HK-2 (cell line): ENCODE measurements around the gene C3orf20.
"Not testable (repeated sequence)": the region's sequence is repeated elsewhere in the genome, so short reads cannot be mapped to it uniquely, and the experiment has no call there.

Experiments used
- DNase-seq: peaks from one replicate; pipeline ENCODE4 v3.0.0-alpha.2; 2018; ENCODE audit not compliant: unreplicated experiment

C3orf20 gene

GRCh38 chr3:14797731-14798130, 122.8 kb downstream of the C3orf20 start:
- DNase-seq, result no peak

- no peak for DNase-seq
Observed at GRCh38 chr3:14798231-14798630, 123.3 kb downstream of the C3orf20 start.

GRCh38 chr3:14799146-14799545, 124.2 kb downstream of the C3orf20 start:
- DNase-seq, result no peak

GRCh38 chr3:14801031-14801430, 126.1 kb downstream of the C3orf20 start:
- DNase-seq, result no peak

- DNase-seq, result no peak
Observed at GRCh38 chr3:14801668-14802380, 126.9 kb downstream of the C3orf20 start.

- no peak for DNase-seq
Observed at GRCh38 chr3:14802381-14802731, 127.4 kb downstream of the C3orf20 start.

GRCh38 chr3:14803101-14803980, 128.4 kb downstream of the C3orf20 start:
- peak; percentile 26 for DNase-seq

GRCh38 chr3:14803981-14804834, 129.3 kb downstream of the C3orf20 start:
- DNase-seq, result no peak

GRCh38 chr3:14804835-14805780, 130.2 kb downstream of the C3orf20 start:
- DNase-seq, result peak; percentile 20

GRCh38 chr3:14805961-14806537, 131.1 kb downstream of the C3orf20 start:
- DNase-seq, result no peak

- DNase-seq, result no peak
Observed at GRCh38 chr3:14806641-14807263, 131.8 kb downstream of the C3orf20 start.

GRCh38 chr3:14808025-14808424, 133.1 kb downstream of the C3orf20 start:
- no peak for DNase-seq

- no peak for DNase-seq
Observed at GRCh38 chr3:14808502-14809266, 133.7 kb downstream of the C3orf20 start.

GRCh38 chr3:14809611-14810010, 134.7 kb downstream of the C3orf20 start:
- not testable (repeated sequence) for DNase-seq

GRCh38 chr3:14810070-14810791, 135.3 kb downstream of the C3orf20 start:
- DNase-seq, result no peak

- no peak for DNase-seq
Observed at GRCh38 chr3:14810801-14811661, 136.1 kb downstream of the C3orf20 start.

- DNase-seq, result no peak
Observed at GRCh38 chr3:14811684-14812083, 136.7 kb downstream of the C3orf20 start.
